ENCODE results near the gene FABP6. TPM values are rescaled to one million over a fixed set of nuclear protein-coding genes. Genes with fewer than 3 reads are reported as not detected.

FABP6 gene
- total and polyA plus RNA-seq, 4 donors: not detected

- H3K27ac ChIP-seq (ENCODE audit: low read depth in 1 of 2, low read length in 2 of 2): no peak overlapping the region
Observed at GRCh38 chr5:160262151-160263074, 33.1 kb downstream of the FABP6 start.

GRCh38 chr5:160263326-160263855, 34.1 kb downstream of the FABP6 start:
- Histone ChIP-seq H3K27me3 (ENCODE audit: control insufficient read depth in 4 of 4, insufficient read depth in 4 of 4, low read length in 3 of 4) (peaks cover 0 to 2% (median 0%) of the 10 kb centered on the region in 4 donors), H3K9me3 (ENCODE audit: control insufficient read depth in 4 of 4, low read length in 3 of 4) (no peaks in the 10 kb centered on the region), H3K4me1 (ENCODE audit: control insufficient read depth in 4 of 4, insufficient read depth in 4 of 4, low read length in 3 of 4) (peaks cover 0 to 2% (median under 1%) of the 10 kb centered on the region in 4 donors), H3K9ac (ENCODE audit: low read depth in 1 of 2, low read length in 2 of 2) (no peak overlapping the region), H3K27ac (ENCODE audit: low read depth in 1 of 2, low read length in 2 of 2) (no peak overlapping the region), H3K4me3 (ENCODE audit: low read depth in 1 of 3, low read length in 3 of 3) (no peak overlapping the region), H3K36me3 (ENCODE audit: control insufficient read depth in 4 of 4, insufficient read depth in 3 of 4, low read depth in 1 of 4, low read length in 3 of 4) (no peaks in the 10 kb centered on the region)
- no peak for DNase-seq (ENCODE audit: low spot score)
- TF ChIP-seq GABPA (IDR thresholded peaks at IDR 0.05 in 1 of 2, conservative IDR thresholded peaks at IDR 0.05 in 1 of 2) (no peak), REST (IDR thresholded peaks at IDR 0.05) (no peak), HNF4G (IDR thresholded peaks at IDR 0.05) (no peak), YY1 (IDR thresholded peaks at IDR 0.05) (no peak)
- WGBS: 68% methylated on average over 4 of the region's 4 CpGs

More at GRCh38 chr5:160262151-160263074, 33.1 kb downstream of the FABP6 start:
- TF ChIP-seq RXRA (IDR thresholded peaks at IDR 0.05) (no peak), ATF3 (IDR thresholded peaks at IDR 0.05) (no peak), GABPA (IDR thresholded peaks at IDR 0.05 in 1 of 2, conservative IDR thresholded peaks at IDR 0.05 in 1 of 2) (no peak), HNF4G (IDR thresholded peaks at IDR 0.05) (no peak), YY1 (IDR thresholded peaks at IDR 0.05) (no peak), ZBTB33 (IDR thresholded peaks at IDR 0.05) (no peak), REST (IDR thresholded peaks at IDR 0.05) (no peak)
- Histone ChIP-seq H3K4me1 (ENCODE audit: control insufficient read depth in 4 of 4, insufficient read depth in 4 of 4, low read length in 3 of 4) (peaks cover 0 to 2% (median 0%) of the 10 kb centered on the region in 4 donors), H3K27me3 (ENCODE audit: control insufficient read depth in 4 of 4, insufficient read depth in 4 of 4, low read length in 3 of 4) (peaks cover 0 to 2% (median 0%) of the 10 kb centered on the region in 4 donors), H3K36me3 (ENCODE audit: control insufficient read depth in 4 of 4, insufficient read depth in 3 of 4, low read depth in 1 of 4, low read length in 3 of 4) (no peaks in the 10 kb centered on the region), H3K4me3 (ENCODE audit: low read depth in 1 of 3, low read length in 3 of 3) (no peak overlapping the region), H3K9ac (ENCODE audit: low read depth in 1 of 2, low read length in 2 of 2) (no peak overlapping the region), H3K9me3 (ENCODE audit: control insufficient read depth in 4 of 4, low read length in 3 of 4) (no peaks in the 10 kb centered on the region)
- WGBS: 55% methylated on average over 16 of the region's 16 CpGs
- DNase-seq (ENCODE audit: low spot score): peak; percentile 73
